NB4 (cell line): ENCODE measurements around the gene ACAT2.
"Not testable (repeated sequence)": the region's sequence is repeated elsewhere in the genome, so short reads cannot be mapped to it uniquely, and the experiment has no call there.

Experiments used
- DNase-seq: peaks from one replicate; pipeline ENCODE4 v3.0.0; 2010; ENCODE audit warnings: low read depth
- H3K4me3 ChIP-seq: one replicate; pipeline ENCODE4 v1.5.1; 2011; ENCODE audit warnings: mild to moderate bottlenecking, low read depth, low read length, moderate library complexity
- MYC ChIP-seq: IDR thresholded peaks from 2 replicates; pipeline ENCODE4 v1.6.1; 2011; ENCODE audit warnings: low read depth, low read length
- POLR2A ChIP-seq: IDR thresholded peaks from 2 replicates; pipeline ENCODE4 v1.6.1; 2011; ENCODE audit warnings: mild to moderate bottlenecking; ENCODE audit not compliant: insufficient read length; ENCODE audit errors: extremely low read depth
- TF ChIP-seq, protein P1 (sequence below): IDR thresholded peaks from 2 replicates; pipeline ENCODE4 v1.6.1; 2011; ENCODE audit warnings: low read depth, low read length
- TF ChIP-seq, protein P2 (sequence below): IDR thresholded peaks from one replicate; pipeline ENCODE4 v1.5.1; 2012; ENCODE audit warnings: low read depth, low read length

Gene ACAT2

DNA sequence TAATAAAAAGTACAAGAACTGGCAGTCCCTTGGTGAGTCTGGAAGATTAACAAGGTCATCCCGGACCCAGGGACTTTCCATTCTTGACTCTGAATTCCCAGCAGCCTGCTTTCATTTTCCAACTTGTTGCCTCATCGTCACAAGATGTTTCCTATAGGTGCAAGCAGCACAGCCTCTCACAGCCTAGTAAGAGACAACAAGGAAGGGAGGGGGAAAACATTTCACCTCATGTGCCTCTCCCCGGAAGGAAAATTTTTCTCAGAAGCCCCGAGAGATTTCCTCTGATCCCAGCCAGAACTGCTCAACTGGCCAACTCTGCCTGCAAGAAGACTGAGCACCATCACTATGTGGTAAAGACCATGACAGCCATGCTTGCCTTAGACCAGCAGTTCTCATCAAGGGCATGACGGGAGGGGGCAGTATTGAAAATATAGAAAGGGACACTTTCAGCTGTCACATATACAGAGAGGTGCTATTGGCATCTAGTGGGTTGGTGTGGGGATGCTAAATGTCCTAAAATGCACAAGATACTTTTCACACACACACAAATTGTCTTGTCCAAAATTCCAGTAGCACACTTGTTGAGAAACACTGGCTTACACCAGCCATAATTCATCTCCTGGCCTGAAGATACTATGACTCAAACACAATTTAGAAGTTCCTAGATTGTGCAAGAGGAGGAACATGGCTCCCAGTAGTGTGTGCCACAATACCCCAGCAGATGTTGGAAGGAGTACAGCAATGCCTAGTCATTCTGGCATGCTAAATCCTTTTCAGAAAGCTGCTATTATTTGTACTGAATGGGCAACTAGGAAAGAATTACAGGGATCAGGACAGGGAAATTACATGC, 45.4 kb upstream of the ACAT2 start:
- H3K4me3 ChIP-seq, result no peak overlapping the region
- DNase-seq, result peak; percentile 88
- TF ChIP-seq POLR2A, result no peak
- TF ChIP-seq, protein P1, sequence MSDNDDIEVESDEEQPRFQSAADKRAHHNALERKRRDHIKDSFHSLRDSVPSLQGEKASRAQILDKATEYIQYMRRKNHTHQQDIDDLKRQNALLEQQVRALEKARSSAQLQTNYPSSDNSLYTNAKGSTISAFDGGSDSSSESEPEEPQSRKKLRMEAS, result 0 out of 2 replicates have a peak, but pooled peaks have one; percentile 10
- TF ChIP-seq, protein P2, sequence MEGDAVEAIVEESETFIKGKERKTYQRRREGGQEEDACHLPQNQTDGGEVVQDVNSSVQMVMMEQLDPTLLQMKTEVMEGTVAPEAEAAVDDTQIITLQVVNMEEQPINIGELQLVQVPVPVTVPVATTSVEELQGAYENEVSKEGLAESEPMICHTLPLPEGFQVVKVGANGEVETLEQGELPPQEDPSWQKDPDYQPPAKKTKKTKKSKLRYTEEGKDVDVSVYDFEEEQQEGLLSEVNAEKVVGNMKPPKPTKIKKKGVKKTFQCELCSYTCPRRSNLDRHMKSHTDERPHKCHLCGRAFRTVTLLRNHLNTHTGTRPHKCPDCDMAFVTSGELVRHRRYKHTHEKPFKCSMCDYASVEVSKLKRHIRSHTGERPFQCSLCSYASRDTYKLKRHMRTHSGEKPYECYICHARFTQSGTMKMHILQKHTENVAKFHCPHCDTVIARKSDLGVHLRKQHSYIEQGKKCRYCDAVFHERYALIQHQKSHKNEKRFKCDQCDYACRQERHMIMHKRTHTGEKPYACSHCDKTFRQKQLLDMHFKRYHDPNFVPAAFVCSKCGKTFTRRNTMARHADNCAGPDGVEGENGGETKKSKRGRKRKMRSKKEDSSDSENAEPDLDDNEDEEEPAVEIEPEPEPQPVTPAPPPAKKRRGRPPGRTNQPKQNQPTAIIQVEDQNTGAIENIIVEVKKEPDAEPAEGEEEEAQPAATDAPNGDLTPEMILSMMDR, result no peak
- peak; percentile 43; the same call in 1 of the 2 replicates for TF ChIP-seq MYC

DNA sequence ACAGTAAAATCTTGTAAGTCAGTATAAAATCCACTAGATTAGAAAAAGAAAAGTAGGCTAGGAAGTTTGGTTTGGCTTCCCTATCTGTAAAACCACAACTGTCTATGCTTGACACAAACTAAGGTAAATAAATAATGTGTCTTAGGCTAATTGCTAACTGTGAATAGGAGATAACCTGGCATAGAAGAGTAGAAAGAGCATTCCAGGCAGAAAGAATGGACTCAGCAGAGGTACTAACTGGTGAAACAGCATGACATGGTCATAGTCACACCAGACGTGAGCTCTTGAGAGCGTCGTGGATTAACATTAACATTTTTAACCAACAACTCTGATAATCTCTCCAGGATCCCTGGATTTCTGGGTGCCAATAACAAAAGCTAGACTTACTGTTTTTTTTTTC, 43.2 kb upstream of the ACAT2 start:
- no peak overlapping the region for H3K4me3 ChIP-seq
- TF ChIP-seq, protein P1, result no peak
- TF ChIP-seq POLR2A, result no peak
- TF ChIP-seq, protein P2, result no peak
- TF ChIP-seq MYC, result no peak

DNA sequence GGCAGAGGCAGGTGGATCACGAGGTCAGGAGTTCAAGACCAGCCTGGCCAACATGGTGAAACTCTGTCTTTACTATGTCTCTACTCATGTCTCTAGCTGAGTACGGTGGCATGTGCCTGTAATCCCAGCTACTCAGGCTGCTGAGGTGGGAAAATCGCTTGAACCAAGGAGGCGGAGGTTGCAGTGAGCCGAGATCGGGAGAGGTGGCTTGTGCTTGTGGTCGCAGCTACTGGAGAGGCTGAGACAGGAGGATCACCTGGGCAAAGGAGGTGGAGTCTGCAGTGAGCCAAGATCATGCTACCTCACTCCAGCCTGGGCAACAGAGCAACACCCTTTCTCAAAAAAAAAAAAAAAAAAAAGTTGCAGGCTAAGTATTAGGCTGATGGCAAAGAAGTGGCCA, 42.6 kb upstream of the ACAT2 start:
- TF ChIP-seq MYC, result no peak
- TF ChIP-seq, protein P2, result no peak
- TF ChIP-seq, protein P1, result no peak
- TF ChIP-seq POLR2A, result no peak
- DNase-seq, result peak; percentile 48
- no peak overlapping the region for H3K4me3 ChIP-seq

More for the DNA sequence above, 43.2 kb upstream of the ACAT2 start:
- DNase-seq, result no peak

DNA sequence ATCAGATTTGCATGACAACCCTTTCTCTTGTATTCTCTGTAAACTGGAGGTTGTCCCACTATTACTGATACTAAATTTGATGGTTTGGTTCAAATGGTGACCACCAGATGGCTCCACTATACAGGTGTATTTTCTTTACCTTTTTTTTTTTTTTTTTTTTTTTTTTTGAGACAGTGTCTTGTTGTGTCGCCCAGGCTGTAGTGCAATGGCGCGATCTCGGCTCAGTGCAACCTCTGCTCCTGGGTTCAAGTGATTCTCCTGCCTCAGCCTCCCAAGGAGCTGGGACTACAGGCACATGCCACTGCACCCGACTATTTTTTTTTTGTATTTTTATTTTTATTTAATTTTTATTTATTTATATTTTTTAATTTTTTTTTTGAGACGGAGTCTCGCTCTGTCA, 41.1 kb upstream of the ACAT2 start:
- H3K4me3 ChIP-seq, result no peak overlapping the region
- TF ChIP-seq, protein P2, result peak; percentile 37
- no peak for TF ChIP-seq POLR2A
- TF ChIP-seq, protein P1, result no peak
- TF ChIP-seq MYC, result no peak
- peak; percentile 42 for DNase-seq

DNA sequence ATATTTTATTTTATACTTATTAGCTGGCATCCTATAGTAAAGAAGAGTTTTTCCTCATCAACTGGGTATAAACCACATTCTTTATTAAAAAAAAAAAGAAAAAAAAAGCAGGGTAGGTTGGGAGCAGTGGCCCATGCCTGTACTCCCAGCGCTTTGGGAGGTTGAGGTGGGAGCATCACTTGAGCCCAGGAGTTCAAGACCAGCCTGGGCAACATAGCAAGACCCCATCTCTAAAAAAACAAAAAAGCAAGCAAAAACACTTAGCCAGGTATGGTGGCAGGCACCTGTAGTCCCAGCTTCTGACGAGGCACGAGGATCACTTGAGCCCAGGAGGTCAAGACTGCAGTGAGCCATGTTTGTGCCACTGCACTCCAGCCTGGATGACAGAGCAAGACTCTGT, 39.9 kb upstream of the ACAT2 start:
- H3K4me3 ChIP-seq, DNase-seq: not testable (repeated sequence)

DNA sequence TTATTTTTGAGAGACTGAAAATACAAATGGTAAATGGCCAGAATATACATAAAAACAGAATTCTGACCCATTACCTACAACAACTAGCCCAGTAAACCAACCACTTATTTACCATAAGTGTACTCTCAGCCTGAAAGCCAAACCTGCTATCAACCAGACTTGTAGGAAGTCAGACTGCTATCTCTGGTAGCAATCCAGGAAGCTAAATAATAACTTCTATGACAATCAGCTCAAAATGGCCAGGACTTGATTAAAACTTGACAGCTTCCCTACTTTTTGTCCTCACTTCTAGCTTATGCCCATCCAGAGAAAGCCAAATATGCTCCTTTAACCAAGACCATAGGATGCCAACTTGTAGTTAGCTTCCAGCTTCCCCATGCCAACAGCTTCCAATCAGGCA, 39.2 kb upstream of the ACAT2 start:
- DNase-seq, result no peak
- no peak overlapping the region for H3K4me3 ChIP-seq
- TF ChIP-seq MYC, result no peak
- no peak for TF ChIP-seq POLR2A
- TF ChIP-seq, protein P2, result no peak
- TF ChIP-seq, protein P1, result no peak
